Lower leg skin (tissue), 4 donors: Measurements from ENCODE around the gene TOX2. TPM values are rescaled to one million over a fixed set of nuclear protein-coding genes. Genes with fewer than 3 reads are reported as not detected.
A peak's percentile ranks its signal among the peaks of the same experiment; 100 is the strongest.

Experiments
- DNase-seq, 2 donors: peaks; one replicate each; pipeline ENCODE4 v3.0.0-alpha.2; 2019; ENCODE audit warnings: low spot score in 2 of 2
- H3K4me3 ChIP-seq: fragments of 200-600 bp; sonication (generic); 2 replicates; pipeline ENCODE4 v1.5.1; 2017; ENCODE audit warnings: mild to moderate bottlenecking, low read depth; ENCODE audit not compliant: poor library complexity, severe bottlenecking
- POLR2A ChIP-seq, 2 donors: fragments of 450-650 bp; IDR thresholded peaks; one replicate each; pipeline ENCODE4 v1.6.1; 2016 to 2017; ENCODE audit warnings: antibody characterized with exemption in 2 of 2, mild to moderate bottlenecking in 1 of 2, moderate library complexity in 1 of 2
- WGBS, 2 donors: methylation state at CpG; one replicate each; pipeline ENCODE4 v1.1.5; 2018; 5-methylcytosine and 5-hydroxymethylcytosine counted together
- intact Hi-C: fragments of 100-400 bp; cut with DNase I; formaldehyde crosslinking; loops from one replicate; pipeline ENCODE4 v1.15.0; 2023; ENCODE audit warnings: low total_unique reads
- total RNA-seq, 4 donors: library from RNA; depleted of rRNA; stranded (reverse); fragments of >200 nt; gene quantifications; one replicate each; pipeline ENCODE4 v1.1.0, GENCODE V29; 2016
- TF ChIP-seq, protein P1 (sequence below), 3 donors: fragments of 450-650 bp; IDR thresholded peaks; one replicate each; pipeline ENCODE4 v1.5.1; 2016; ENCODE audit warnings: antibody characterized with exemption in 3 of 3, mild to moderate bottlenecking in 3 of 3, moderate library complexity in 2 of 3

TOX2 gene
- total RNA-seq, 4 donors from 2014 or later, result 1.8 to 5.2 (median 1.9) TPM

DNA sequence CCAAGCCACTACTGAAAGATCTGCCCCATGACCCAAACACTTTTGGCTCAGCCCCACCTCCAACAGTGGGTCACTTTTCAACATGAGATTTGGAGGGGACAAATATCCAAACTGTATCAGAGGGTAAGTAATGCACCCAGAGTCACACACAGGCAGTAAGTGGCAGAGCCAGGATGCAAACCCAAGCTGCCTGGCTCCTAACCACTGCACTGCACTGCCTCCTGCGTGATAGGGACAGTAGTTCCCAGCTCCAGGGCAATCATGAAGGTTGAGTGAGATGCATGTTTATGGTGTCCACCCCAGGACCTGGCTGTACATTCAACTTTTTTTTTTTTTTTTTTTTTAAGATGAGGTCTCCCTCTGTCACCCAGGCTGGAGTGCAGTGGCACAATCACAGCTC, 88.2 kb downstream of the TOX2 start:
- intact Hi-C loops, result no loop called here
- 81 to 95% methylated on average over 1 of the region's 1 CpG for WGBS, 2 donors
- H3K4me3 ChIP-seq, result no peak overlapping the region
- peak in 1 of 2 donors; percentile 37 for DNase-seq
- TF ChIP-seq, protein P1, sequence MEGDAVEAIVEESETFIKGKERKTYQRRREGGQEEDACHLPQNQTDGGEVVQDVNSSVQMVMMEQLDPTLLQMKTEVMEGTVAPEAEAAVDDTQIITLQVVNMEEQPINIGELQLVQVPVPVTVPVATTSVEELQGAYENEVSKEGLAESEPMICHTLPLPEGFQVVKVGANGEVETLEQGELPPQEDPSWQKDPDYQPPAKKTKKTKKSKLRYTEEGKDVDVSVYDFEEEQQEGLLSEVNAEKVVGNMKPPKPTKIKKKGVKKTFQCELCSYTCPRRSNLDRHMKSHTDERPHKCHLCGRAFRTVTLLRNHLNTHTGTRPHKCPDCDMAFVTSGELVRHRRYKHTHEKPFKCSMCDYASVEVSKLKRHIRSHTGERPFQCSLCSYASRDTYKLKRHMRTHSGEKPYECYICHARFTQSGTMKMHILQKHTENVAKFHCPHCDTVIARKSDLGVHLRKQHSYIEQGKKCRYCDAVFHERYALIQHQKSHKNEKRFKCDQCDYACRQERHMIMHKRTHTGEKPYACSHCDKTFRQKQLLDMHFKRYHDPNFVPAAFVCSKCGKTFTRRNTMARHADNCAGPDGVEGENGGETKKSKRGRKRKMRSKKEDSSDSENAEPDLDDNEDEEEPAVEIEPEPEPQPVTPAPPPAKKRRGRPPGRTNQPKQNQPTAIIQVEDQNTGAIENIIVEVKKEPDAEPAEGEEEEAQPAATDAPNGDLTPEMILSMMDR (IDR thresholded peaks at IDR 0.05), result no peak
- no peak for TF ChIP-seq POLR2A (IDR thresholded peaks at IDR 0.05)

DNA sequence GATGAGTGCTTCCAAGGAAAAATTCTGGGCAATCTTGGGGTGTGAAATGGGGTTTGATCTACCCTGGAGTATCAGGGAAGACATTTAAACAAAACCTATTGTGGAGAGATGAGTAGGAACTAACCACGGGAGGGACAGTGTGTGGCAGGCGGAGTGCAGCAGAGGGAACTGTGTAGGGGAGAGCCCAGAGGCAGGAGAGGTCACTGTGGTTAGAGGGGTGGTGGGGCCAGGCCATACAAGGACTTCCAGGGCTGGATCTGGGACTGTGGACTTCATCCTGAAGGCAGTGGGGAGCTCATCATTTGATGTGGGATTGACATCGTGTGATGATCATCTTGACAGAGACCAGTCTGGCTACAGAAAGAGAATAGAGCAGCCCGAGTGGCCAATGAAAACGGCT, 89.0 kb downstream of the TOX2 start:
- intact Hi-C loops, result no loop called here
- WGBS, 2 donors, result 82 to 84% methylated on average over 5 of the region's 5 CpGs
- H3K4me3 ChIP-seq, result no peak overlapping the region
- no peak for TF ChIP-seq POLR2A (IDR thresholded peaks at IDR 0.05)
- TF ChIP-seq, protein P1 (IDR thresholded peaks at IDR 0.05), result no peak
- peak in 1 of 2 donors; percentile 43 for DNase-seq

DNA sequence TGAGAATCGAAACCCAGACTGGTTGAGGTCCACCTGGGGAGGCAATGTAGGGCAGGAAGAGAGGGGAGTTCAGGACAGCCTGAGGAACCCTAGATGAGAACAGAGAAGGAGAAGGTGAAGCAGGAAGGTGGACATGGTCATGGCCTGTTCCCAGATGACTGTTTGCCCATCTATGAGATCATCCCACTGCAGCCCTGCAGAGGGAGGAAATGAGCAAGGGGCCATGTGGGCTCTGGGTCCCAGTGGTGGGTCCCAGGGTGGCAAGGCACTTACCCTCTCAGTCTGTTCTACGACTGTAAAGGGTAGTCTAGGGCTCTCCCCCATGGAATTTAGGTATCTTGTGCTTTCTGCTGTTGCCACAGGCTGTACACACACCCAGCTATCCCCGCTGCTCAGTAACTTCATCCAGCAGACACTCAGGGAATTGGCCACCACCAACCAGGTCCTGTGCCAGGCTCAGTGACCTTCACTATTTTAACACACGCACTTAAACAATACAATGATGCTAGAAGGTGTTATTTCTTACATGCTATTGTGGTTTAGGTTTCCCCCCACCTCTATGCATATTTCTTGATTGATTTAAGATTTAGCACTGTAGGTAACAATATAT, 89.8 kb downstream of the TOX2 start:
- DNase-seq, result peak in 1 of 2 donors; percentile 73
- no peak overlapping the region for H3K4me3 ChIP-seq
- TF ChIP-seq POLR2A (IDR thresholded peaks at IDR 0.05), result no peak
- TF ChIP-seq, protein P1 (IDR thresholded peaks at IDR 0.05), result no peak
- WGBS, 2 donors, result 84 to 85% methylated on average over 4 of the region's 4 CpGs
- intact Hi-C loops, result no loop called here

DNA sequence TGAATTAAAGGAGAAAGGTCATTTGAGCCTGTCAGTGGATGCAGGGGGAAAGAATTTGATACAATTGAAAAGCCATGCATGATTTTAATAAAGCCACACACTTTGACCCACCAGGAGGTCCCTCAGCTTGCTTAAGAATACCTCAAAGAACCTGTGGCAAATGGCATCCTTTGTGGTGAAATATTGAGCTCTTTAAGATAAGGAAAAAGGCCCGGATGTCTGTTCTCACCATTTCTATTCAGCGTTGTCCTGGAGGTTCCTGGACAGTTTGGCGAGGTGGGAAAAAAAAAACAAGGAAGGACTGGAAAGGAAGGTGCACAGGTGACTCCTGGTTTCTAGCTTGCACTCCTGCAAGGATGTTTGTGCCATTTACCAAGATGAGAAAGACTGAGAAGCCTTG, 91.0 kb downstream of the TOX2 start:
- H3K4me3 ChIP-seq, result no peak overlapping the region
- intact Hi-C loops, result no loop called here
- TF ChIP-seq POLR2A (IDR thresholded peaks at IDR 0.05), result no peak
- TF ChIP-seq, protein P1 (IDR thresholded peaks at IDR 0.05), result no peak
- DNase-seq, result peak in 1 of 2 donors; percentile 10
- WGBS, 2 donors, result 86 to 90% methylated on average over 3 of the region's 3 CpGs

DNA sequence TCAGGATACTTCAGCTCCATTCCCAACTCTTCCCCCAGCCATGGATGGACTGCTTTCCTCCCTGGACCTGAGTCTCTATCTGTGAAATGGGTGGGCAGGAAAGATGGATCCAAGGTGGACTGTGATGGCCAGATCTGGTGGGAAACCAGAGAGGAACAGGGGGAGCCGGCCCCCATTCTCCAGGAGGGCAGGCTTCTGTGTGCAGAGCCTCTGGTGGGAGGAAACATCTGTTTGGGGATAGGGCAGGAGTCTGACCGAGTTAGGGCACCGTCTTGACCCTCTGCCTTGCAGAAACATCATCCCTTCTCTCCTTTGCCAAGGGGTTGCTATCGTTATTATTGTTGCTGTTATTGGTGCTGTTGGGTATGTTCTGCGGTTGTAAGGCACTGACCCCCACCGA, 91.5 kb downstream of the TOX2 start:
- TF ChIP-seq, protein P1 (IDR thresholded peaks at IDR 0.05), result no peak
- no peak for TF ChIP-seq POLR2A (IDR thresholded peaks at IDR 0.05)
- DNase-seq, result peak in 1 of 2 donors; percentile 62
- intact Hi-C loops, result no loop called here
- WGBS, 2 donors, result 85 to 95% methylated on average over 6 of the region's 6 CpGs
- no peak overlapping the region for H3K4me3 ChIP-seq

DNA sequence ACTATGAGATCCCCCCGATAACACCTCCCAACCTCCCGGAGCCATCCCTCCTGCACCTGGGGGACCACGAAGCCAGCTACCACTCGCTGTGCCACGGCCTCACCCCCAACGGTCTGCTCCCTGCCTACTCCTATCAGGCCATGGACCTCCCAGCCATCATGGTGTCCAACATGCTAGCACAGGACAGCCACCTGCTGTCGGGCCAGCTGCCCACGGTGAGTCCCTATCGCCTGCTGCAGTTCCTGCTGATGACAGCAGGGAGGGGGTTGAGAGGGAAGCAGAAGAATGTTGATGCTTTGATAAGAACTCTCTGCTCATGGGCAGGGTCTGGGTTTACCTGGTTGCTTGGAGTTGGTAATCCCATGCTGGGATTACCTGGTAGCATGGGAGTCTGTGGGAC, 91.9 kb downstream of the TOX2 start:
- no peak overlapping the region for H3K4me3 ChIP-seq
- WGBS, 2 donors, result 79 to 85% methylated on average over 9 of the region's 9 CpGs
- intact Hi-C loops, result no loop called here
- DNase-seq, result peak in 1 of 2 donors; percentile 76
- TF ChIP-seq POLR2A (IDR thresholded peaks at IDR 0.05), result no peak
- TF ChIP-seq, protein P1 (IDR thresholded peaks at IDR 0.05), result no peak
